Stimulated activated CD8-positive, alpha-beta memory T cell treated with anti-CD3 and anti-CD28 coated beads, Interleukin-7, amount 100 ng/mL, for 48 hours (primary cell): ENCODE data around the gene CDC7.
A peak's percentile ranks its signal among the peaks of the same experiment; 100 is the strongest.
"Not testable (repeated sequence)": the region's sequence is repeated elsewhere in the genome, so short reads cannot be mapped to it uniquely, and the experiment has no call there.

Experiments
- DNase-seq, 2 donors: peaks; one replicate each; pipeline ENCODE4 v3.0.0-alpha.2; 2020; ENCODE audit warnings: low read depth in 1 of 2; ENCODE audit errors: extremely low read depth in 1 of 2

Gene CDC7

GRCh38 chr1:91510754-91511153 lies 10.1 kb downstream of the CDC7 start:
- no peak for DNase-seq

GRCh38 chr1:91511386-91511785 lies 10.7 kb downstream of the CDC7 start:
- DNase-seq, result no peak

GRCh38 chr1:91513160-91513559 lies 12.5 kb downstream of the CDC7 start:
- no peak for DNase-seq

- DNase-seq, result no peak
Observed at GRCh38 chr1:91513706-91514105, 13.1 kb downstream of the CDC7 start.

GRCh38 chr1:91515994-91516393 lies 15.3 kb downstream of the CDC7 start:
- DNase-seq, result no peak

- DNase-seq, result not testable (repeated sequence)
Observed at GRCh38 chr1:91516605-91517004, 16.0 kb downstream of the CDC7 start.

- not testable (repeated sequence) for DNase-seq
Observed at GRCh38 chr1:91519167-91519566, 18.5 kb downstream of the CDC7 start.

GRCh38 chr1:91520942-91521507 lies 20.4 kb downstream of the CDC7 start:
- no peak for DNase-seq

GRCh38 chr1:91523482-91523881 lies 22.8 kb downstream of the CDC7 start:
- DNase-seq, result peak in 1 of 2 donors; percentile 36

- DNase-seq, result no peak
Observed at GRCh38 chr1:91526496-91526895, 25.8 kb downstream of the CDC7 start.

- no peak for DNase-seq
Observed at GRCh38 chr1:91527266-91527765, 26.7 kb downstream of the CDC7 start.

GRCh38 chr1:91527781-91528180 lies 27.1 kb downstream of the CDC7 start:
- no peak for DNase-seq

- no peak for DNase-seq
Observed at GRCh38 chr1:91529856-91530255, 29.2 kb downstream of the CDC7 start.

- DNase-seq, result no peak
Observed at GRCh38 chr1:91533361-91534024, 32.8 kb downstream of the CDC7 start.

GRCh38 chr1:91535441-91535840 lies 34.8 kb downstream of the CDC7 start:
- DNase-seq, result no peak

- no peak for DNase-seq
Observed at GRCh38 chr1:91537281-91537986, 36.8 kb downstream of the CDC7 start.

- DNase-seq, result no peak
Observed at GRCh38 chr1:91537987-91538304, 37.3 kb downstream of the CDC7 start.

- no peak for DNase-seq
Observed at GRCh38 chr1:91540910-91541309, 40.3 kb downstream of the CDC7 start.

GRCh38 chr1:91541918-91542533 lies 41.4 kb downstream of the CDC7 start:
- DNase-seq, result no peak

GRCh38 chr1:91545506-91546300 lies 45.1 kb downstream of the CDC7 start:
- no peak for DNase-seq

- no peak for DNase-seq
Observed at GRCh38 chr1:91546301-91546581, 45.6 kb downstream of the CDC7 start.
